GM19397 (cell line): ENCODE data around the gene CAMK2D.

Experiments used
- ATAC-seq: cut with Tn5 transposase; IDR thresholded peaks from one replicate; pipeline ENCODE4 v1.9.1; 2021; ENCODE audit warnings: mild to moderate bottlenecking, moderate library complexity; ENCODE audit not compliant: unreplicated experiment

Gene CAMK2D

GRCh38 chr4:113644398-113644797 is 117.1 kb downstream of the CAMK2D start:
- no peak for ATAC-seq

- no peak for ATAC-seq
Measured at GRCh38 chr4:113643505-113643904, 118.0 kb downstream of the CAMK2D start.

DNA sequence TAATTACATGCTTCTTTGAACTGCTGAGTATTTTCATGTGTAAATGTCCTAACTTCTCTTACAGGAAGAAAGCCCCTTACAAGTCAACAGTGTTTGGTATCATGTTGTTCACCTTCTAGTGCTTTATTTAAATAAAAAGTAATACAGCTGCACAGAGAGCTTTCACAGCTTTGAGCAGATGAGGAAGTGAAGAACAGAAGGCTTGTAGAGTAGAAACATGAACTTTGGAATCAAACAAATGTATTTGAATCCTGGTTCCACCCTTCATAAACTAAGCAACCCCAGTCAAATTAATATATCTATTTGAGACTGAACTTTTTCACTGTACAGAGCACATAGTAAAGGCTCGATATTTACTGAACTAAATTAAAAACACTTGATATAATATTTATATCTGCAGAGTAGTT is 120.5 kb downstream of the CAMK2D start:
- ATAC-seq, result peak; percentile 60

DNA sequence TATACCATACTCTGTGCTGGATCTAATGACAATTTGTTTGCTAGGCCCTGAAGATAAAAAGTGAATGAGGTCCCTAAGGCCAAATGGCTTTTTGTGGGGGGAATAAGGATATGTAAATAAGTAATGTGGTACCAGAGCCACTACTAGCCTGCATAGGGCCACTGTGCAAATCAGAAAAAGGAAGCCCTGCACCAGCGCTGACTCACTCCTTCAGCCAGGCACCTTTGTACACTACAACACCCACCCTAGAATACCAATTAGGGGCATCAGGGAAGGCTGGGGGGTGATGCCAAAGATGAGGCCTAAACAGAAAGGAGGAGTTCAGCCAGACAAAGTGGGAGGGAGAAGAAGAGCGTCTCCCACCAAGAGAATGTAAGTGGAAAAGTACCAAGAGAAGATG is 122.2 kb downstream of the CAMK2D start:
- ATAC-seq, result peak; percentile 38

DNA sequence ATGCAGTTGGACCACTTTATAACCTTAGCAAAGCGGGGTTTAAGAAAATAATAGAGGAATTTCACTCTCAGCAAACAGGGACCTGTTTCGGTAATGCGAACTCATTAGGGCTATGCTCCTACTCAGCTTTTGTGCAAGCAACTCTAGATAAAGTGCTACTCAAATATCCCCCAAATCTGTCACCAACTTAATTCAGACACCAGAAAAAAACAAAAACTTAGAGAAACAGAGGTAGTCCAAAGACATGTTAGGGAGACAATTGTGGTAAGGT is 123.0 kb downstream of the CAMK2D start:
- no peak for ATAC-seq

- no peak for ATAC-seq
Measured at GRCh38 chr4:113637823-113638561, 123.5 kb downstream of the CAMK2D start.

DNA sequence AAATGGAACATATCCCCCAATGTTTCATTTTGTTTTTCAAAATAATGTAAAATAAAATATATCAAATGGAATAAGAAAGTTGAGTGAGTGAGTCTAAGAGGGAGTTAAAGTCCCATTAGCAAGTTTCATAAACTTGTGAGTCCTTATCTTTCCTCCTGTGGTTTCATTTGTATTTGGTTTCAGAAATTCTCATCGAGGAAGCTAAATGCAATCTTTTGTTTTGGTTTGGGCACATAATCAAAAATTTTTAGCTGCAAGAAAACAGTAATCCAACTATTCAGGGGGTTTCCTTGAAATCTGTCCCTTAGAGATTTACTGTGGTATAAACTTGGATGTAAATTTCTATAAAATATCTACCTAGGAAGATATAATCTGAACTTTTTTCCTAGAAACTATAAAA is 124.2 kb downstream of the CAMK2D start:
- no peak for ATAC-seq

DNA sequence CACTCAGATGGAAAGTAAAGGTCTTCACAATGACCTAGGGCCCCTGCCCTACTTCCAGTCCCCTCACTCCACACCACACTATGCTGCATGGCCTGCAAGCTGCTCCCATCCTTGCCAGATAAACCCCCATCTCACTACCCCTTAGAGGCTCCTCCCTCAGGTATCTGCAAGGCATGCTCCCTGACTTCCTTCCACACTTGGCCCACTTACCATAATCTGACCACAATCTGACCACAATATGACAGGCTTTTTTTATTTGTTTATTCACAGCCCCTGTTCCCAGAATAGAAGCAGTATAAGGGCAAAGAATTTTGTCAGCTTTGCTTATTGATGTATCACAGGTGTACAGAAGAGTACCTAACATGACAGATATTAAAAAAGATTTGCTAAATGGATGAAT is 124.7 kb downstream of the CAMK2D start:
- ATAC-seq, result no peak

GRCh38 chr4:113636438-113636818 is 125.1 kb downstream of the CAMK2D start:
- ATAC-seq, result no peak

DNA sequence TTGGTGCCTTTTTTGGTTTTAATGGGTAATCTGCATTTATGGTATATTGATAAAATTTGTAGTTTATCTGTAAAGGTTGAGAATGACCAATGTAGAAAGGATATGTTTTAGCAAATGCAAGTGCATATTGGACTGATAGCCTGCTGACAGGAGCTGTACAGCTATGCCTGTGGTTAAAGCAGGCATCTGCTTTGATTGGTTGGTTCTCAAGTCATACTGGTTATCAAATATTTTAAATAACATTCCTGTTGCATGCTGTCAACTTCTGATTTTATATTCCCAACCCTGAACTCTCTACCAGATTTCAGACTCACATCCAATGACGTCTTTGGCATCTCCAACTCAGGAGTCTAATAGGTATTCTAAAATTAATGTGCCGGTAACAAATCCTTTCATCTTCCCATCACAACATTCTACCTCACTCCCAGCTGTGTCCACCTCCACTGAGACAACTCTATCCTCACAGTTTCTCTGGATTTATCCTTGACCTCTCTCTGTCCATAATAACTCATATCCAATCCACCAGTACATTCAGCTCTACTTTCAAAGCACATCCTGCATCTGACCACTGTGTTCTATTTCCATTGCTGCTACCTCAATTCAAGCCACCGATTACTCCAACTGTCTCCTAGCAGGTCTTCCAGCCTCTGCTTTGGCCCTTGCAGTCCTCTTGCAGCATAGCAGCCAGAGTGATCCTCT is 125.7 kb downstream of the CAMK2D start:
- ATAC-seq, result no peak

- ATAC-seq, result no peak
Measured at GRCh38 chr4:113634081-113634969, 127.2 kb downstream of the CAMK2D start.

GRCh38 chr4:113633467-113633866 is 128.1 kb downstream of the CAMK2D start:
- ATAC-seq, result no peak

DNA sequence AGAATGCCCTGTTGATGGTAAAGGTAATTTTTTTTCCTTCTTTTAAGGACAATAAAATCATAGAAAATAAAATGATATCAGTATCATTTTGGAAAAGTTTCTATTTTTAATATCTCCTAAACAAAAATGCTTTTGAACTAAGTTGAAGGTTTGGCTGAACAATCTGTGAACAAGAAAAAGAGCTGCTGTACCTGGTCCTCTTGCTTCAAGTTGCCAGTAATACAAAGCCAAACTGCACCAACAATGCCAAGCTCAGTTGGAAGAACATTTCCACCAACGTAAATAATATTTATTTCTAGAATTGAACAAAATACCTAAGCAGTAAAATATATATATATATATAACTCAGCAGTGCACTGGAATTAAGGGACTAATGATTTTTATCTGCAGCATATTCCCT is 132.8 kb downstream of the CAMK2D start:
- no peak for ATAC-seq

GRCh38 chr4:113627321-113627720 is 134.2 kb downstream of the CAMK2D start:
- ATAC-seq, result no peak

DNA sequence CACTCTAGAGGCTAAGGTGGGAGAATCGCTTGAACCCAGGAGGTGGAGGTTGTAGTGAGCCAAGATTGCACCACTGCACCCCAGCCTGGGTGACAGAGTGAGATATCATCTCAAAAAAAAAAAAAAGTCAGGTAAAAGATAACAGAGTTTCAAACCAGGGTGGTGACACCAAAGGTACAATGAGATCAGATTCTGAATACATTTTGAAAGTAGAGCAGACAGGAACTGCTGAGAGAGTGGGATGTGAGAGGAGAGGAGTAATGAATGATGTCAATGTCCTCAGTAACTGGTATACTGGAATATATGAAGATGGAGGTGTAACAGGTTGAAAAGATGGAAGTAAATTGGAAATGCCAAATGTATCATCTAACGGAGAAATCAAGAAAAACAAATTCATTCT is 135.6 kb downstream of the CAMK2D start:
- no peak for ATAC-seq

- ATAC-seq, result no peak
Measured at GRCh38 chr4:113623274-113623894, 138.2 kb downstream of the CAMK2D start.

GRCh38 chr4:113621633-113622032 is 139.9 kb downstream of the CAMK2D start:
- ATAC-seq, result no peak

- no peak for ATAC-seq
Measured at GRCh38 chr4:113620032-113620431, 141.5 kb downstream of the CAMK2D start.

GRCh38 chr4:113619526-113619925 is 142.0 kb downstream of the CAMK2D start:
- ATAC-seq, result no peak

- ATAC-seq, result no peak
Measured at GRCh38 chr4:113618205-113618604, 143.3 kb downstream of the CAMK2D start.

- ATAC-seq, result no peak
Measured at GRCh38 chr4:113617195-113617594, 144.3 kb downstream of the CAMK2D start.
